ENCODE measurements around the gene PDK2.

GRCh38 chr17:50062293-50063243 lies 32.6 kb upstream of the PDK2 start:
- no peak for TF ChIP-seq CTCF (IDR thresholded peaks at IDR 0.05; ENCODE audit: low read length)
- TF ChIP-seq EZH2 (optimal IDR thresholded peaks at IDR 0.05; ENCODE audit: low read depth, low read length) = no peak
